ENCODE data around the gene TSPAN5.

The TSPAN5 gene

DNA sequence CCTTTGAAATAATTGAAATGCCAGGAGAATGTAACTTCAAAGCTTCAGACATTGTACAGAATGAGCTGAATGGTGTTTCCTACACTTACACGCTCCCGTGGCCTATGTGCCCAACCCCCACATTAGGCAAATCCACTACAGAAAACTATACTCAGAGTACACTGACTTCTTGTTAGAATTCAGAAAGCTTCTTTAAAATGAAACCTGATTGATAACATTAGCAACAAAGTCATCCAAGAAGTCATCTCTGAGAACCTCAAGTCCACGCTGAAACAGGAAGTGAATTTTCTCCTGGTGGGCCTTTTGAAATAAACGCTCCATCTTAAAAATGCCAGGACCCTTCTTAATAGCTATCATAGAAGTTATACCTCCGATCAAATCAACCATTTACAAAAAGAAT, 136.3 kb downstream of the TSPAN5 start:
- DNase-seq (ENCODE audit: low read depth in 2 of 2, low spot score in 1 of 2): no peak

DNA sequence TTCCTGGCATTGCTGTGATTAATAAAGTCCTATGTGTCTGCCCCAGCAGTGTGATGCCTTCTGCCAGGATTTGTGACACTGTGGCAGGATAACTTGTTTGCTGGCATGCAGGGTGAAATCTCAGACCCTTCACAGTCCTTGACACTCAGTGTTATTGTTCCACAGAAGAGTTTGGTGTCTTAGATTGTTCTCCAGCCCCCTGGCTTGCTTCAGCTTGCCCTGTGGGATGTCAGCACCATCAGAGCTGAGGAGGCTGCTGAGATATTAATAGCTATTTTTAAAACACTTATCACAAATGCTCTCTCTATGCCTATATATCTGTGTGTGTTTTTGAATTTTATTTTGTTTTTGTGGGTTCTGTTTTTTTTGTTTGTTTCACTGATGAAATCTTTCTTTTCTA, 136.9 kb downstream of the TSPAN5 start:
- DNase-seq (ENCODE audit: low read depth in 2 of 2, low spot score in 1 of 2): no peak

DNA sequence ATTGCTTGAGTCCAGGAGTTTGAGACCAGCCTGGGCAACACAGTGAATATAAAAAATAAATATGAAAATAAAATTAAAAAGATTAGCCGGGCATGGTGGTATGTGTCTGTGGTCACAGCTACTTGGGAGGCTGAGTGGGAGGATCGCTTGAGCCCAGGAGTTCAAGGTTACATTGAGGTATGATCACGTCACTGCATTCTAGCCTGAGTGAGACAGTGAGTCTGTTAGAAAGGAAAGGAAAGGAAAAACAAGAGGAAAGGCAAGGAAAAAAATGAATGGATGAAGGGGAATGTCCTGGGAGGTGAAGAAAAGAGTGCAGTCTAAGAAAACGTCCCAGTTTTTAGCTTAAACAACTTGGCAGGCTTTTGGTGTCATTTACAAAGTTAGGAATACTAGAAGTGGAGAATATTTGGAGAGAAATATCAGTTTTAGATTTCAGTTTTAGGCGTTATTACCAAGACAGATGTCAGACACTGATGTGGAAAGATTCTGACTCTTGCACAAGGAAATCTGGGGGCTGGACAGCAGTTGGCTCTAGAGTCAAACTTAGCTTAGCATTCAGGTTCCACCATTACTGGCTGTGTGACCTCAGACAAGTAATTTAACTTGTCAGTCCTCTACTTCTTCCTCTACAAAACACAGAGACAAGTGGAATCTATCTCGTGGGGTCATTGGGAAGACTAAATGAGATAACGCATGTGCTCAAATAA, 139.0 kb downstream of the TSPAN5 start:
- no peak for DNase-seq (ENCODE audit: low read depth in 2 of 2, low spot score in 1 of 2)

DNA sequence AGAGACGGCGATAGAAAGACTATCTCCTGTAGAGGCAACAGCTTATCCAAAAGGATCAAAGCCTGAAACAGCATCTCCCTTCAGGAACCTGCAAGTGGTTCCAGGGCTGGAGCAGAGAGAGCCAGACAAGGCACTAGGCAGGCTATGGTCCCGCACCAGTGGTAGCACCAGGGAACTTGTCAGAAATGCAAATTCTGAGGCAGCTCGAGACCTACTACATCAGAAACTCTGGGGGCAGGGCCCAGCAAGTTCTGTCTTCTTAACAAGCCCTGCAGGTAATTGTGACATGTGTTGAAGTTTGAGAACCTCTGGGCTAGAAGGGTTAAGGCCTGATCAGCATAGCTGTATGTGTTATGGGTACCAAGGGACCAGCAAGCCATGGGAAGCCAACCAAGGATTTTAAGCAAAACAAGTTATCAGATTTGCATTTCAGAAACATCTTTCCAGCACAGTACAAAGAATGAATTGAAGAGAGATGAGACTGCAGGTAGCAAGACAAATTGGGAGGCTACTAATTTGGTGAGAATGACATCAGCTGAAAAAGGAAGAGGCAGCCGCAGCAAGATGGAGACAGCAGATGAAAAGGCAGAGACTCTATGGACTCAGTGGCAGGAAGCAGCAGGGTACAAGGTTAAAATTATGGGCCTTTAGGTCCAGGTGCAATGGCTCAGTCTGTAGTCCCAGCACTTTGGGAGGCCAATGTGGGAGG, 139.7 kb downstream of the TSPAN5 start:
- DNase-seq (ENCODE audit: low read depth in 2 of 2, low spot score in 1 of 2): no peak

DNA sequence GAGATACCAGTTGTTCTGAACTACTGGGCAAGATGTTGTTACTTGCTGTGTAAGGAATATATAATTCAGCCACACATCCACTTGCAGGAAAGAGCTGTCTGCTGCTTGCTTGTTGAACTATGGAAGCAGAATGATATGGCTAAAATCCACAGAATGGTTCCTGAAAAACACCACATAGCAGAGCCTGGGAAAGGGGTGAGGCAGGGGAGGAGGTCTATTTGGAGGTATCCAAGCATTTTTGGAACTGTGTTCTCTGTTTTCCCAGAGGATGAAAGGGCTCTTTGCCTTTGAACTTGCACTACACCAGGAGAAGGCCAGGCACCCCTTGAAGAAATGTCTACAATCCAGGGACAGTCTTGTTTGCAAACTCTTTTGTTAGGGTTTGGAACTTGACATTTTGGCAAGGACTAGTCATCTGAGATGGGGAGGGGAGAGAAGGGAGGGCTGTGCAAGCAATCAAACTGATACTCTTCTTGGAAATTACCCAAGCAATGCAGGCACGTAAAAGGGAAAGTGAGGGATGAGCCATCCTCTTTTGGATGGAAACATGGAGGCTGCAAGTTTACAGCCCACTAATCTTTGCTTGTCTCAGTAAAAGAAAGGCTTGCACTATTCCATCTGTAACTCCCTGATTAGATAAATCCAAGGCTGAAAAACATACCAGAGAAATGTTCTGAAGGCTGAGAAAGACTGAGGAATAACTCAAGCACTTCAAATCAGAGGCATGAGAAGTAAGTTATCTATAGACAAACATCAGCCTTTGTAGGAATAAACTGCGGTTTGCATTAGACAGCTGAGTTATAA, 141.0 kb downstream of the TSPAN5 start:
- no peak for DNase-seq (ENCODE audit: low read depth in 2 of 2, low spot score in 1 of 2)

DNA sequence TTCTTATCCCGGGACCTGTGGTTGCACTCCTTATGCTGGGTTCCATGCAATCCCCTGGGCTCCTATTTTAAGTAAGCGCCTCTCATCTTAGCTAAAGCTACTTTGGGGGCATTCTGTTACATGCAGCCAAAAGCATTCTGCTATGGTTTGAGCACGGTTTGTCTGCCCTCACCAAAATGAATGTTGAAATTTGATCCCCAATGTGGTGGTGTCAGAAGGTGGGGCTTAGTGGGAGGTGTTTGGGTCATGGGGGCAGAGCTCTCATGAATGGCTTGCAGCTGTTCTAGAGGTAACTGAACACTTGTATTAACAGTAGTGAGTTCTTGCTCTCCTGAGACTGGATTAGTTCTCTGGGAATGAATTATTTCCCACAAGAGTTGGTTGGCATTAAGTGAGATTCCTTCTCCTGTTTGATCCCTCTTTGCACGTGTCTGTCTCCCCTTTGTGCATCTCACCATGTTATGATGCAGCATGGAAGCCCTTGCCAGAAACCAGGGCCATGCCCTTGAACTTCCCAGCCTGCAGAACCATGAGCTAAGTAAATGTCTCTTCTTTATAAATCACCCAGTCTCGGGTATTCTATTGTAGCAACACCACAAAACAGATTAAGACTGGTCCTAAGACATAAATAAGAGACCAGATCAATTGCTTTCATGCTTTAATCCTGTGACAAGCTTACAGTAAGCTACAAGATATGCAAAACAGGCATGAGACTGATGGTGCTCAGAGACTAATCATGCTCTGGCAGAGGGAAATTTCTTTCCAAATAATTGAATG, 141.8 kb downstream of the TSPAN5 start:
- DNase-seq (ENCODE audit: low read depth in 2 of 2, low spot score in 1 of 2): no peak

DNA sequence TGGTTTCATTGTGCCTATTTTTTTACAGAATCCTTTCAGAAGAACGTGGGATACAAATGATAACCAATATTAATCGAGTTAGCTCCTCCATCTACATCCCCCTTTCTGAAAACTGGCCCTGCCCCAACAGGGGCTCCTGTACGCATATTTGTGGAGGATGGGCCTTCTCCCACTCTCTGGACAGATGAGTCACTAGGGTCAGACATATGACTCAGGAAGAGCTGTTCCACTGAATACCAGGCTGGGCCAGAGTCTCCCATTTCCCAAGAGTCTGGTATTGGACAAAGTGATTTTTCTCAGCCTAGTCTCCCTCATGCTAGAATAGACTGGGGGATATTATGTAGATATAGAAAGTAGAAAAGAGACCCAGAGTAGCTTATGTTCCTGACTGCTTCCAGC, 142.4 kb downstream of the TSPAN5 start:
- no peak for DNase-seq (ENCODE audit: low read depth in 2 of 2, low spot score in 1 of 2)

DNA sequence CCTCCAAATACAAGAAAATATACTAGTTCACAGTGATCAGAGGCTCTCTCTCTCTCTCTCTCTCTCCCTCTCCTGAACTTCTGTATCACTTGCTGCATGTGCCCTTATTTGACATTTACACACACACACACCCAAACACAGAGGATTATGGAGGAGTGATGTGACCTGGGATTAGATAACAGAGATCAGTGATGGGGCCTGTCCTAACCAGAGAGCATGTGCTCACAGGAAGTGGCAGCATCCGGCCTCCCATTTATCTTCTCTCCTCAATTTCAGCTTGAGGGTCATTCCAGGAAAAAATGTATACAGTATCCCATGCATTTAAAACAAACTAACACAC, 143.0 kb downstream of the TSPAN5 start:
- DNase-seq (ENCODE audit: low read depth in 2 of 2, low spot score in 1 of 2): no peak

DNA sequence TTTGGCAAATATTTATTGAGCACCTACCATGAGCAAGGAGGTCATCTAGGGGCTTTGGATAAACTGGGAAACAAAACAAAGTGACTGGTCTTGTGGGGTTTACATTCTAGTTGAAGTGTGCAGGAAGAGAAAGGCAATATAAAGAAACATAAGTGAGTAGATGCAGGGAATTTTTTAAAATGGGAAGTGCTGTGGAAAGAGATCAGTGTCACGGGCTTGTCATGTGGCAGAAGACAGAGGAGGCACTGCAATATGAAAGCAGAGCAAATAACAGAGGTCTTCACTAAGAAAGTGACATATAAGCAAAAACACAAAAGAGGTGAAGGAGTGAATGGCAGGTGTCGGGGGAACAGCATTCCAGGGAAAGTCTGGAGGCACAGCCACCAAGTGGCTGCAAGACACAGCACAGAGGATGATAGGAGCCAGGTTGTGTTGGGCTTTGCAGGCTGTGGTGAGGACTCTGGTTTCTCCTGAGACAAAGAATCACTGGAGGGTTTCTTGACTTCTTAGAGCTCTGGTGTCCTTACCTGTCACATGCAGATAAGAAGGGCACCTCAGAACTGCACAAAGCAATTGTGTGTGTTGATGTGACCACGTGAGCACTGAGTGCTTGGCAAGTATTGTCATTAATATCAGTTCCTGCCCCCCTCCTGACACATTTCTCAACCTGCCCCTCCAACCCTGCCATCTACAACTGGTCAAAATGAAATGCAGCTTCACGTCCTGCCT, 143.5 kb downstream of the TSPAN5 start:
- DNase-seq (ENCODE audit: low read depth in 2 of 2, low spot score in 1 of 2): no peak

DNA sequence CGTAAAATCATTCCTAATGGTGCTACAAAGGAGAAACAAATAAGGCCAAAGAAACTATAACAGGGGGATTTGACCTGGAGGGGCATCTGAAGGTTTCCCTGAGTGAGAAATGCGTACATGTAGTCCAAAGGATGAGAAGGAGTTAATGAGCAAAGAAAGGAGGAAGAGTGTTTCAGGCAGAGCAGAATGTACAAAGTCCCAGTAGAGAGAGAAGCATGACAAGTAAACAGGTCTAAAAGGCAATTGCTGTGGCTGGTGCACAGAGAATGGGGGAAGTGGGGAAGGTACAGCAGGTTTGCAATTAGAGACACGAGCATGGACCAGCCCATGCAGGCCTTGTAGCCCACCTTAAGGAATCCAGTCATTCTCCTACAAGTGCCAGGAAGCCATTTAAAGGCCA, 145.5 kb downstream of the TSPAN5 start:
- DNase-seq (ENCODE audit: low read depth in 2 of 2, low spot score in 1 of 2): no peak

DNA sequence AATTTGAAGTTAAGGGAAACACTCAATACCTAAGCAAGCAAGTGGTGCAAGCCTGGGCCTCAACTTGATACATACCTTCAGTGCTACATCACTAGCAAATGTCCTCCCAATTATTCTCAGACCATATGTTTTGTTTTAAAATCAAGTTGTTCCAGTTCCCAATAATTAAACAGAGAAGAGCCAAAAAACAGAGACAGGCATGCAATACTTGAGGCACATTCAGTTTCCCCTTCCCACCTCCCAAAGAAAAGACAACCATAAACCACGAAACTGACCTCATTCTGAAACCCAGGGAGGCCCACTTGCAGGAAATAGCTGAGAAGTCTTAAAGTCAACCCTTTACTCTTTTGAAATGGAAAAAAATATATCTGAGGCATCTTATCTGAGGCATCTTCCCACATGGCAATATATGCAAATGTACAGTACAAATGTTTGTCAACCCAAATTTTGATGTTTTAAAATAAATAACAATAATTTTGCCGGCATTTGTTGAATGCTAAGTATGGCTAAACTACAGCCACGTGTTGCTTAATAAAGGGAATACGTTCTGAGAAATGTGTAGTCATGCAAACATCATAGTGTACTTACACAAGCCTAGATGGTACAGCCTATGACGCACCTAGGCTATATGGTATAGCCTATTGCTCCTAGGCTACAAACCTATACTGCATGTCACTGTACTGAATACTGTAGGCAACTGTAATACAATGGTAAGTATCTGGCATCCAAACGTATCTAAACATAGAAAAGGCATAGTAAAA, 147.5 kb downstream of the TSPAN5 start:
- DNase-seq (ENCODE audit: low read depth in 2 of 2, low spot score in 1 of 2): no peak

DNA sequence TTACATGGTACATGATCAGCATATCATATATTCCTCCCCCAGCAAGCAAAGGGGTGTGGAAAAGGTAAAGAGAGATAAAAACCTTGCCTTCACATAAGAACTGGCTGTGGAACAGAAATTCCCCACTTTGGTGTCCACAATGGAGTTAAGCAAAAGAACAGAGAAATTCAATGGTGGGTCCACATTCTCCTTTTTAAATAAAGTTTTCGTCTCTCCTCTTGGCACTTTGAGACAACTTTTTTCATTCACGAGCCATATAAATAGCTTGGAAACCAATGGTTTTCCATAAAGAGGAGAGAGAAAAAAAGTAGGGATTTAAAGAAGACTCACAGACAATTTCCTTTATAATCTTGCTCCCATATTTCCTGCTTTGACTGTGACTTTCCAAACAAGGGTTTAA, 148.1 kb downstream of the TSPAN5 start:
- DNase-seq (ENCODE audit: low read depth in 2 of 2, low spot score in 1 of 2): no peak

DNA sequence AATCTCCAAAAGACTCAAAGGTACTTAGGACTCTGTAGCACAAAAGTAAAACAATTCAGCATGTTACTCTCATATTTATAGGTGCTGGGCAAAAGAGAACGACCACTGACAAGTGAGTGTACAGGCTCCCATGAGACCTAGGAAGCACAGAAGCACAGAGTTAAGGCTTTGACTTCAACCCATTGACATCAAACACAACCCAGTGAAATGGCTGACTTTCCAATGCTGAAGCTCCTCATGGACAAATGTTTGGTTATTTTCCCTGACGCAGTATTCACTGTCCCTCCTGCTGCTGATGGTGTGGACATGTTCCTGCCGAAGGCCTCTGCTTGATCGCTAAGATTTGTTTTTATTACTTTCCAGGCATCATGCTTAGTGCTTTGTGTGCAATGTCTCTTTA, 148.7 kb downstream of the TSPAN5 start:
- no peak for DNase-seq (ENCODE audit: low read depth in 2 of 2, low spot score in 1 of 2)

DNA sequence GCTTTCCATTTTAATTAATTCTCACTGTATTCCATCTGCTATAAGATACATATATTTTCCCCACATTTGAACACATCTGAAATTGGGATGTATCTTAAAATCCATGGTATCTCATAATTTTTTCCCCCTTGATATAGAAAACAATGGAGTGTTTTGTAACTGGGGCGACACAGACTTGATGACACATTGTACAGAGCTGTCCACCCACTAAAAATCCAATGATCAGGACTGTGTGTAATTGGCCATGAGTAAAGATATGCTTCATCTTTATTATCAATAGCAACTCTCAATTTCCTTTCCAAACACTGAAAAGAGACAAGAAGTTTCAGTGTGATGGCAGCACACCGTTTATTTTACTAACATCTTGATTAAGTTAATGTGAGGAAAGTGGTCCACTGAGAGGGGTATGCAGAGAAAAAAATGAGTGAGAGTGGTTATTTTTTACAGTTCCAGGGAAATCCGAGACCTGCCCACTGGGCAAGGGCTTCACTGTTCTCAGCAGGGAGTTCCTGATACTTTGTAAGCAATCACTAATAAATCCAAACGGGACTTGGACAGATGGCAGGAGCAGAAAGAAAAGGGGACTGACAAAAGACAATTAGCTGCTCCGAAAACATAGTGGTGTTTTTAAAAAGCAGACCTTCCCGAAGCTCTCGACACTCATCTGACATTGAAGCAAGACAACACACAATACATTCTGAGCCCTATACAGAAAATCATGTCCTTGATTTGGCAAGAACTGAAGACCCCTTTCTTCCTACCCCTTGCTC, 149.4 kb downstream of the TSPAN5 start:
- DNase-seq (ENCODE audit: low read depth in 2 of 2, low spot score in 1 of 2): no peak

DNA sequence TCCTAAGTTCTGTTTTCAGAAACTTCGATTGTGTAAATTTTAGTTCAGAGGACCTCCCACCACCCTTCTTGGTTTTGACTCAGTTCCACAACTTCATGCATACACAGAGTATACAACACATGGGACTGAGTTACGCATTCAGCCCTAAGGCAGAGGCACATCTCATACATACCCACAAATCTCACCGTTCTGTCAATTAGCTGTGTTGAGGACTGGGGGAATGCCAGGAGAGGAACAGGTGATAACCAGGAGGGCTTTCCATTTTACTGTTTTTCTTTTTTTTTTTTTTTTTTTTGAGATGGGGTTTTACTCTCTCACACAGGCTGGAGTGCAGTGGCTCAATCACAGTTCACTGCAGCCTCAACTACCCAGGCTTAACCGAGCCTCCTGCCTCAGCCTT, 150.2 kb downstream of the TSPAN5 start:
- DNase-seq (ENCODE audit: low read depth in 2 of 2, low spot score in 1 of 2): no peak

DNA sequence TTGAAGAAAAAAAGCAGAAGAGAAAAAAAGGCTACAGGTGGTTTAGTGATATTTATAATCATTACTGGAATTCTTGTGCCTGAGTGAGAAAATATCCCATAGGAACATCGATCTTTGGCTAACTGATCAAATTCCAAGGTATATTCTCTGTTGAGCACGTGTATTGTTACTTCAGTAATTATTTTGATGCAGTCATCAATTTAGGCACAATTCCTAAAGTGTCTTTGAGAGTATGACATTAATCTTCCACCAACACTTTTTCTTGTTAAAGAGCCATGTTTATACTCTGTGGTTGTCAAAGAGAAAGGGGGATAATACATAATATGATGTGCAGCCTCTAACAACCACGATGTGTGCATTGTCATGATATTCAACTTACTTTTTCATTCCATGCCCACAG, 151.1 kb downstream of the TSPAN5 start:
- no peak for DNase-seq (ENCODE audit: low read depth in 2 of 2, low spot score in 1 of 2)

DNA sequence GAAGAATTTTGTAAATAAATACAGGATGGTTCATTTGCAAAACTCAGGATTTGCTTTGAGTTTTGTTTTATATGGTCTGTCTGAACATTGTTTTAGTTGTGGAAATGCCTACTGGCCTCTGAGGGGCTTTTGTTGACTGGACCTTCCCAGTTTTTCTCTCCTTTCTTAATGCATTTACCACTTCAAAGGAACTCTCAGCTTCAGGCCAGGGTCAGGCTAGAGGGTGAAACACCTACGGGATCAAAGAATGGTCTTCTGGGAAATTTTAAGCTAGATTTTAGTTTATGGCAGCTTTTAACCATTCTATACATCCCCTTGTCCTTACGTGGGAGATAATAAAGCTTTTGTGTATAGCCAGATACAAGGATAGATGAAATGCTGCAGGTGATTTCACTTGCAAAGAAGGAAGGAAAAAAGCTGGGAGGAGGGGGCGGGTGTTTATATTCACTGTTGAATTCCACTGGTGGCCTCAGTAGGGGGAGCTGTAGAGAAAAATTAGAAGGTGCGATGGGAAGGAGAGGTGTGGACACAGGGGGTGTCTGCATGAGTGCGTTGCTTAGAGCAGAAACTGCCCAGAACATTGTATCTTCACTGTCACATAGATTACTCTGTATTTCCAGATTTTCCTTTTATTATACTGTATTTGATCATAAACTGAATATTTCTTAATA, 151.8 kb downstream of the TSPAN5 start:
- no peak for DNase-seq (ENCODE audit: low read depth in 2 of 2, low spot score in 1 of 2)

DNA sequence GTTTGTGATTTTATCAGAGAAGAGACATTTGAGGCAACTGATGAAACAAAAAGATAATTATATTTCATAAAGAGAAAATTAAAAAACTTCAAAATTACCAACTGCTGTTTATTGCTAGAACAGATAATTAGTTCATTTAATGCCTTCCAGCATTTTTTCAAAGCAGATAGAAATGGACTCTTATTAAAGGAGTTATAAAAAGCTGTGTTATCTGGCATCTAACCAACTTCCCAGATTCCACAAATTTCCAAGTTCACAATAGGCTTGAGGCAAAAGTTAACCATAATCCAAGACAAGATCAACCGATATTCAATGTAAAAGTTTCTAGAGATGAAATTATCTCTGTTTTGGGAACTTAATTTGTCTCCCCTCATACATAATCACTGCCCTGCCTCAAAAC, 152.4 kb downstream of the TSPAN5 start:
- no peak for DNase-seq (ENCODE audit: low read depth in 2 of 2, low spot score in 1 of 2)

DNA sequence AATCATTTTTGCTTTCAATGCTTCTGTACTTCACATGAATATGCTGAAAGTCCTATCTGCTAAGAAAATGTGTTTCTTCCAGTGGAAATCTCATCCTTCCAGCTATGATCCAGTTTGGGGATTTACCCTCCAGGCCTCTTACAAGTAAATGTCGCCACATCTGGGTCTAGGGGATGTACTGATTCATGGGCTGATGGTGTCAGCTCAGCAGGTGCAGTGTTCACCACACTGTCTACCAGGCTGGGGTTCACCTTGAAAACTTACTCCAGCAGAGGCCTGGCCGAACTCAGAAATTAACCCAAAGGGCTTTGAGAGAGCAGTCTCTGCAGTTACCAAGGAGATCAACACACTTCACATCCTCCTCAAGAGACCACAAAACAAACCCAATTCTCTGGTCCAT, 154.3 kb downstream of the TSPAN5 start:
- DNase-seq (ENCODE audit: low read depth in 2 of 2, low spot score in 1 of 2): no peak
